Keratinocyte (primary cell): Measurements from ENCODE around the gene SRP54. TPM values are rescaled to one million over a fixed set of nuclear protein-coding genes. Genes with fewer than 3 reads are reported as not detected.

Experiments
- DNase-seq: peaks from one replicate; pipeline ENCODE4 v3.0.0-alpha.2; 2011; ENCODE audit warnings: low read depth, missing footprints, low spot score
- FAIRE-seq: peaks from 2 replicates; lab custom pipeline; 2011; peaks lifted over from hg19 to GRCh38; lab: Jason Lieb, UNC
- H2AFZ ChIP-seq: 2 replicates; pipeline ENCODE4 v1.6.0; 2012; ENCODE audit warnings: low read length, control low read depth, inconsistent platforms; ENCODE audit not compliant: control insufficient read depth
- H3K27ac ChIP-seq: 2 replicates; pipeline ENCODE4 v1.5.1; 2011; ENCODE audit warnings: low read length; ENCODE audit not compliant: control insufficient read depth, insufficient read depth
- H3K27me3 ChIP-seq: 3 replicates; pipeline ENCODE4 v1.6.0; 2011; ENCODE audit warnings: low read length; ENCODE audit not compliant: control insufficient read depth, insufficient read depth; ENCODE audit errors: extremely low read depth
- H3K36me3 ChIP-seq, 2 experiments: 2 replicates in 1 of 2; 3 replicates in 1 of 2; pipeline ENCODE4 v1.5.1; 2011; ENCODE audit warnings: low read length in 2 of 2, mild to moderate bottlenecking in 1 of 2; ENCODE audit not compliant: control insufficient read depth in 2 of 2, insufficient read depth in 2 of 2; ENCODE audit errors: extremely low read depth in 1 of 2
- H3K4me1 ChIP-seq: 3 replicates; pipeline ENCODE4 v1.5.1; 2011; ENCODE audit warnings: low read length; ENCODE audit not compliant: control insufficient read depth, insufficient read depth; ENCODE audit errors: extremely low read depth
- H3K4me2 ChIP-seq: 3 replicates; pipeline ENCODE4 v1.6.0; 2011; ENCODE audit warnings: low read depth, low read length; ENCODE audit not compliant: control insufficient read depth, insufficient read depth; ENCODE audit errors: extremely low read depth
- H3K4me3 ChIP-seq, 3 experiments: fragments of 200-600 bp in 1 of 3; sonication (generic) in 1 of 3; 2 replicates in 2 of 3; 3 replicates in 1 of 3; pipeline ENCODE4 v1.5.1; 2011 to 2016; ENCODE audit warnings: low read length in 3 of 3, mild to moderate bottlenecking in 3 of 3, control low read depth in 2 of 3, inconsistent platforms in 1 of 3, low read depth in 1 of 3, mixed read lengths in 1 of 3, mixed run types in 1 of 3, moderate library complexity in 1 of 3; ENCODE audit not compliant: control insufficient read depth in 2 of 3, insufficient read depth in 2 of 3; ENCODE audit errors: extremely low read depth in 1 of 3
- H3K79me2 ChIP-seq: 2 replicates; pipeline ENCODE4 v1.6.0; 2012; ENCODE audit warnings: low read length; ENCODE audit not compliant: control insufficient read depth, insufficient read depth
- H3K9ac ChIP-seq: 3 replicates; pipeline ENCODE4 v1.6.0; 2011; ENCODE audit warnings: low read length; ENCODE audit not compliant: control insufficient read depth, insufficient read depth; ENCODE audit errors: extremely low read depth
- H3K9me1 ChIP-seq: 3 replicates; pipeline ENCODE4 v1.6.0; 2011; ENCODE audit warnings: low read length; ENCODE audit not compliant: control insufficient read depth, insufficient read depth; ENCODE audit errors: extremely low read depth
- H3K9me3 ChIP-seq: 2 replicates; pipeline ENCODE4 v1.5.1; 2012; ENCODE audit warnings: low read depth, low read length; ENCODE audit not compliant: control insufficient read depth
- H4K20me1 ChIP-seq: 3 replicates; pipeline ENCODE4 v1.6.0; 2011; ENCODE audit warnings: low read length; ENCODE audit not compliant: control insufficient read depth, insufficient read depth; ENCODE audit errors: extremely low read depth
- EZH2 ChIP-seq: IDR thresholded peaks from one replicate; pipeline ENCODE4 v1.6.1; 2012; ENCODE audit warnings: inconsistent platforms, mild to moderate bottlenecking, low read length, moderate library complexity
- dilution Hi-C: fragments of 300-500 bp; cut with MboI; formaldehyde crosslinking; loops from one replicate; pipeline ENCODE4 v1.7.0; 2020; ENCODE audit warnings: low sequenced_read_pairs; ENCODE audit not compliant: extremely low pct_ligation_motif_present
- polyA plus RNA-seq, 5 experiments: library from polyadenylated mRNA; depleted of rRNA in 3 of 5; stranded (reverse) in 3 of 5; stranded (forward) in 1 of 5; unstranded in 1 of 5; fragments of >200 nt; gene quantifications; 1 replicate in 1 of 5; 2 replicates in 3 of 5; 3 replicates in 1 of 5; pipeline versions ENCODE4 v1.2.1 to v1.2.3, GENCODE V29; 2011 to 2012; ENCODE audit warnings: missing spikeins in 2 of 5, low read depth in 1 of 5, low replicate concordance in 1 of 5
- TF ChIP-seq, protein P1 (sequence below), 3 experiments: IDR thresholded peaks in 1 of 3; conservative IDR thresholded peaks in 1 of 3; optimal IDR thresholded peaks in 1 of 3; 2 replicates in 2 of 3; 3 replicates in 1 of 3; pipeline versions ENCODE3 to v1.5.1; 2011; ENCODE audit warnings: low read length in 3 of 3, mild to moderate bottlenecking in 3 of 3, moderate library complexity in 2 of 3, control low read depth in 1 of 3, inconsistent platforms in 1 of 3; ENCODE audit not compliant: insufficient read depth in 2 of 3; ENCODE audit errors: extremely low read depth in 1 of 3

The SRP54 gene
- polyA plus RNA-seq, 1 donor (not counting 4 experiments of a cell fraction or from before 2014, with no cell fraction given): 41.6 TPM

DNA sequence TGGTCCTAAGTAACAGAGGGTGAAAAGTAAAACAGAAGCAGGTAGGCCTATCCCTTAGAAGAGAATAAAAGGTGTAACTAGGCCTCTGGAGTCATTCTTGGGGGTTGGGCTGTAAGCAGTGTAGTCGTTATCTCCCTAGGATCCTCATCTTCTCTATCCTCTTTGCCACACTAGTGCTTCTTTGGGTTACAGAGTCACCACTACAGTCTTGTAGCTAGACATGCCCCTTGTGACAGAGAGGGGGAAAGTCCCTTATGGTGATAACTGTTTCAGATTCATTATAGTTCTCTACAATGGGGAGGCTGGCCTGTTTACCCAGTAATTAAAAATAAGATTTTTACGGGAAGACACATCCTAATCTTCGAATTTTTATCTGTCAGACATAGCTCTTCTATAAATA is 16.4 kb upstream of the SRP54 start:
- Histone ChIP-seq H3K4me3 (no peak overlapping the region), H3K4me2 (no peak overlapping the region), H3K27me3 (no peaks in the 10 kb centered on the region), H4K20me1 (no peaks in the 10 kb centered on the region), H3K4me1 (peaks cover 1% of the 10 kb centered on the region), H3K36me3 (no peaks in the 10 kb centered on the region), H3K9me1 (no peaks in the 10 kb centered on the region), H2AFZ (no peak overlapping the region), H3K79me2 (no peaks in the 10 kb centered on the region), H3K9me3 (no peaks in the 10 kb centered on the region), H3K9ac (no peak overlapping the region), H3K27ac (no peak overlapping the region)
- DNase-seq (no peak), FAIRE-seq (no peak)
- no peak for TF ChIP-seq EZH2
- TF ChIP-seq, protein P1, sequence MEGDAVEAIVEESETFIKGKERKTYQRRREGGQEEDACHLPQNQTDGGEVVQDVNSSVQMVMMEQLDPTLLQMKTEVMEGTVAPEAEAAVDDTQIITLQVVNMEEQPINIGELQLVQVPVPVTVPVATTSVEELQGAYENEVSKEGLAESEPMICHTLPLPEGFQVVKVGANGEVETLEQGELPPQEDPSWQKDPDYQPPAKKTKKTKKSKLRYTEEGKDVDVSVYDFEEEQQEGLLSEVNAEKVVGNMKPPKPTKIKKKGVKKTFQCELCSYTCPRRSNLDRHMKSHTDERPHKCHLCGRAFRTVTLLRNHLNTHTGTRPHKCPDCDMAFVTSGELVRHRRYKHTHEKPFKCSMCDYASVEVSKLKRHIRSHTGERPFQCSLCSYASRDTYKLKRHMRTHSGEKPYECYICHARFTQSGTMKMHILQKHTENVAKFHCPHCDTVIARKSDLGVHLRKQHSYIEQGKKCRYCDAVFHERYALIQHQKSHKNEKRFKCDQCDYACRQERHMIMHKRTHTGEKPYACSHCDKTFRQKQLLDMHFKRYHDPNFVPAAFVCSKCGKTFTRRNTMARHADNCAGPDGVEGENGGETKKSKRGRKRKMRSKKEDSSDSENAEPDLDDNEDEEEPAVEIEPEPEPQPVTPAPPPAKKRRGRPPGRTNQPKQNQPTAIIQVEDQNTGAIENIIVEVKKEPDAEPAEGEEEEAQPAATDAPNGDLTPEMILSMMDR (optimal IDR thresholded peaks at IDR 0.05 in 1 of 3, IDR thresholded peaks at IDR 0.05 in 1 of 3, conservative IDR thresholded peaks at IDR 0.05 in 1 of 3; ENCODE audit: extremely low read depth in 1 of 3, insufficient read depth in 2 of 3, low read length in 3 of 3): no peak
- dilution Hi-C loops: no loop called here

DNA sequence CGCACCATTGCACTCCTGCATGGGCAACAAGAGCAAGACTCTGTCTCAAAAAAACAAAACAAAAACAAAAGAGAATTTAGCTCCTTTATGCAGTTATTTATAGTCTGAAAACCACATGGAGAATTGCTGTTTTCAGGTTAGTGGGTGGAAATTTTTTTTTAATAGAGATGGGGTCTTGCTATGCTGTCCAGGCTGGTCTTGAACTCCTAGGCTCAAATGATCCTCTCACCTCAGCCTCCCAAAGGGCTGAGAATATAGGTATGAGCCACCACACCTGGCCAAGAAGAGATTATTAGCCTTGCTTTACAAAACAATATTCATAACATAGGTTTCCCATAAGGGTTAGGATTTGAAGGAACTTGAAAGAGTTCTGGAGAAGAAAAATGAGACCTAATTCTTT is 12.1 kb upstream of the SRP54 start:
- H3K27ac ChIP-seq: no peak overlapping the region
- H3K4me2 ChIP-seq: no peak overlapping the region
- no peaks in the 10 kb centered on the region for H3K36me3 ChIP-seq
- H3K9me3 ChIP-seq: no peaks in the 10 kb centered on the region
- dilution Hi-C loops: no loop called here
- no peaks in the 10 kb centered on the region for H3K27me3 ChIP-seq
- no peak overlapping the region for H3K4me3 ChIP-seq
- H3K79me2 ChIP-seq: peaks cover 3% of the 10 kb centered on the region
- no peak overlapping the region for H3K9ac ChIP-seq
- H3K9me1 ChIP-seq: no peaks in the 10 kb centered on the region
- H3K4me1 ChIP-seq: peaks cover 6% of the 10 kb centered on the region
- TF ChIP-seq, protein P1 (optimal IDR thresholded peaks at IDR 0.05 in 1 of 3, IDR thresholded peaks at IDR 0.05 in 1 of 3, conservative IDR thresholded peaks at IDR 0.05 in 1 of 3; ENCODE audit: extremely low read depth in 1 of 3, insufficient read depth in 2 of 3, low read length in 3 of 3): no peak
- TF ChIP-seq EZH2: no peak
- FAIRE-seq (no peak), DNase-seq (no peak)
- H4K20me1 ChIP-seq: no peaks in the 10 kb centered on the region
- no peak overlapping the region for H2AFZ ChIP-seq
